ENCODE results near the gene TNFRSF13B. TPM values are rescaled to one million over a fixed set of nuclear protein-coding genes. Genes with fewer than 3 reads are reported as not detected.

TNFRSF13B gene
- total and polyA plus RNA-seq, 2 donors from 2014 or later, result 1.4 TPM; not detected in 1

DNA sequence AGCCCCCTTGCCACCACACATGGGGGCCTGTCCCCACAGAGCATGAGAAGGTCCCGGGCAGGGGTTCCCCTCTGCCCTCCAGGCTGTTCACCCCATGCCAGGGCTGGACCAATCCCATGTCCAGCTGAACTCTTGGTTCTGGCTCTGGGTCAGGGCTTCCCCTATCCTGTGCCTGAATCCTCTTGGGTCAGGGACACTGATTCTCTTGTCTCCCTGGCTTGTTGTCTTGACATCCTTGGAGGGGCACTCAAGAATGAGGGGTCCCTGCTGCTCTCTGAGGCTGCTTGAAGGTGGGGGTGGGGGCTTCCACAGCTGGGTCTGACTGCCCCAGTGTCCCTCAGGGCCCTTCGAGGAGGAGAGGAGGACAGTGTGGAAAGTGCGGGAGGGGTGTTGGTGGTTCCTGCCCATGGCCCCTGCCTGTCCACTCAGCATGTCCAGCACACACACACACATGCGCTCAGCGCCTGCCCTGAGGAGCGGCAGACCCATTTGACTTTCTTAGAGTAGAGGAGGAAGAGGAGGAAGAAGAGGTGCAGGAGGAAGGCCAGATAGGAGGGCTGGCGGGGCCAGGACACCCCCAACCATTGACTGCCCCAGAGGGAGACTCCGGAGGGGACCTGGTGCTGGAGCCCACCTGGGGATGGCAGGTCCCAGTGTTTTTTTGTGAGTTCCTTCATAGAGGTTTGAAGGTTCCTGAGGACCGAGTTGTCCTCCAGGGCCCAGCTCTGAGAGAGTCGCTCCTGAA is 47.0 kb downstream of the TNFRSF13B start:
- no peak overlapping the region for H3K27ac ChIP-seq (ENCODE audit: low read depth in 2 of 2, low read length in 2 of 2)
- peak in 2 of 5 donors; percentile 13 to 46 for DNase-seq
- no peak for FAIRE-seq
- H3K27me3 ChIP-seq (ENCODE audit: control insufficient read depth, insufficient read depth, low read length), result no peaks in the 10 kb centered on the region
- no peaks in the 10 kb centered on the region for H3K4me1 ChIP-seq (ENCODE audit: control insufficient read depth in 2 of 3, insufficient read depth in 2 of 3, low read depth in 1 of 3, low read length in 3 of 3)
- no peaks in the 10 kb centered on the region for H3K9me3 ChIP-seq (ENCODE audit: control insufficient read depth in 2 of 3, insufficient read depth in 1 of 3, low read length in 3 of 3)
- H3K36me3 ChIP-seq (ENCODE audit: control insufficient read depth in 2 of 3, insufficient read depth in 3 of 3, low read length in 3 of 3), result no peaks in the 10 kb centered on the region
- H3K4me3 ChIP-seq (ENCODE audit: low read length in 3 of 3), result no peak overlapping the region
- H3K9ac ChIP-seq (ENCODE audit: low read length in 3 of 3), result no peak overlapping the region
- TF ChIP-seq, protein P1, sequence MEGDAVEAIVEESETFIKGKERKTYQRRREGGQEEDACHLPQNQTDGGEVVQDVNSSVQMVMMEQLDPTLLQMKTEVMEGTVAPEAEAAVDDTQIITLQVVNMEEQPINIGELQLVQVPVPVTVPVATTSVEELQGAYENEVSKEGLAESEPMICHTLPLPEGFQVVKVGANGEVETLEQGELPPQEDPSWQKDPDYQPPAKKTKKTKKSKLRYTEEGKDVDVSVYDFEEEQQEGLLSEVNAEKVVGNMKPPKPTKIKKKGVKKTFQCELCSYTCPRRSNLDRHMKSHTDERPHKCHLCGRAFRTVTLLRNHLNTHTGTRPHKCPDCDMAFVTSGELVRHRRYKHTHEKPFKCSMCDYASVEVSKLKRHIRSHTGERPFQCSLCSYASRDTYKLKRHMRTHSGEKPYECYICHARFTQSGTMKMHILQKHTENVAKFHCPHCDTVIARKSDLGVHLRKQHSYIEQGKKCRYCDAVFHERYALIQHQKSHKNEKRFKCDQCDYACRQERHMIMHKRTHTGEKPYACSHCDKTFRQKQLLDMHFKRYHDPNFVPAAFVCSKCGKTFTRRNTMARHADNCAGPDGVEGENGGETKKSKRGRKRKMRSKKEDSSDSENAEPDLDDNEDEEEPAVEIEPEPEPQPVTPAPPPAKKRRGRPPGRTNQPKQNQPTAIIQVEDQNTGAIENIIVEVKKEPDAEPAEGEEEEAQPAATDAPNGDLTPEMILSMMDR (IDR thresholded peaks at IDR 0.05; ENCODE audit: borderline replicate concordance, extremely low read depth, insufficient read depth), result no peak
- intact Hi-C loops (cut with DNase I), result no loop called here

DNA sequence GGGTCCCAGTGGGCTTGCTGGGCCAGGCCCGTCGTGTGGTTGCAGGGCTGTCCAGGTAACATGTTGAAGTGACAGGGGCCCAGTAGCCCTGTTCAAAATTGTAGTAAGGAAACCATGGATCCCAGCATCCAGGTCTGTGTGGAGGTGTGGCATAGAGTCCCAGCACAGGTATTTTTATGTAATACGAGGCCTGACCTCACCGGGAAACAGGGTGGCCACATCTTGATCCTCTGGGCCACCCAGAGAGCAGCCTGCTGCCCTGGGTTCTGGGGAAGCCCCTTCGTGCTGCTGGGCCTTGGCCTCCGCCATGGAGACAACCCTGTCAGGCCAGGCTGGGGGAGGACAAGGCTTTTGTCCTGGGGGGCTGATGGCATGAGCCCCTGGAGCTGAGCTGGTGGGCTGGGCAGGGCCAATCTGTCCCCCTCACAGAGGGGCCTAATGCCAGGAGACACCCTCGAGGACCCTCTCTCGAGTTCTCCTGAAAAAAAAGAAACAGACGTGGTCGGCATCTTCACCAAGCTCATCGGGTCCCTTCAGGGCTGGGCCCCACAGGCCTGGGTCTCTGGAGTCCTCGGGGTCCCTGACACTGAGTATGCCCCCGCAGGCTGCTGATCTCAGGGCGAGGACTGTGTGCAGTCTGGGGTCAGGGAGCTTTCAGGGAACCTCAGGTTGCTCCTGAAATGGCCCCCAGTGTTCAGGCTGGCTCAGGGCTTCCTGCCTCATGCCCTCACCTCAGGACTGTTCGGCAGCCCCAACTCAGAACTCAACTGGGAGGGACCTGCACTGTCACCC is 47.8 kb downstream of the TNFRSF13B start:
- Histone ChIP-seq H3K27me3 (ENCODE audit: control insufficient read depth, insufficient read depth, low read length) (no peaks in the 10 kb centered on the region), H3K4me3 (ENCODE audit: low read length in 3 of 3) (no peak overlapping the region), H3K9me3 (ENCODE audit: control insufficient read depth in 2 of 3, insufficient read depth in 1 of 3, low read length in 3 of 3) (no peaks in the 10 kb centered on the region), H3K4me1 (ENCODE audit: control insufficient read depth in 2 of 3, insufficient read depth in 2 of 3, low read depth in 1 of 3, low read length in 3 of 3) (no peaks in the 10 kb centered on the region), H3K27ac (ENCODE audit: low read depth in 2 of 2, low read length in 2 of 2) (no peak overlapping the region), H3K9ac (ENCODE audit: low read length in 3 of 3) (no peak overlapping the region), H3K36me3 (ENCODE audit: control insufficient read depth in 2 of 3, insufficient read depth in 3 of 3, low read length in 3 of 3) (no peaks in the 10 kb centered on the region)
- intact Hi-C loops (cut with DNase I), result no loop called here
- TF ChIP-seq, protein P1 (IDR thresholded peaks at IDR 0.05; ENCODE audit: borderline replicate concordance, extremely low read depth, insufficient read depth), result no peak
- DNase-seq, result peak in 1 of 5 donors; percentile 20
- no peak for FAIRE-seq

DNA sequence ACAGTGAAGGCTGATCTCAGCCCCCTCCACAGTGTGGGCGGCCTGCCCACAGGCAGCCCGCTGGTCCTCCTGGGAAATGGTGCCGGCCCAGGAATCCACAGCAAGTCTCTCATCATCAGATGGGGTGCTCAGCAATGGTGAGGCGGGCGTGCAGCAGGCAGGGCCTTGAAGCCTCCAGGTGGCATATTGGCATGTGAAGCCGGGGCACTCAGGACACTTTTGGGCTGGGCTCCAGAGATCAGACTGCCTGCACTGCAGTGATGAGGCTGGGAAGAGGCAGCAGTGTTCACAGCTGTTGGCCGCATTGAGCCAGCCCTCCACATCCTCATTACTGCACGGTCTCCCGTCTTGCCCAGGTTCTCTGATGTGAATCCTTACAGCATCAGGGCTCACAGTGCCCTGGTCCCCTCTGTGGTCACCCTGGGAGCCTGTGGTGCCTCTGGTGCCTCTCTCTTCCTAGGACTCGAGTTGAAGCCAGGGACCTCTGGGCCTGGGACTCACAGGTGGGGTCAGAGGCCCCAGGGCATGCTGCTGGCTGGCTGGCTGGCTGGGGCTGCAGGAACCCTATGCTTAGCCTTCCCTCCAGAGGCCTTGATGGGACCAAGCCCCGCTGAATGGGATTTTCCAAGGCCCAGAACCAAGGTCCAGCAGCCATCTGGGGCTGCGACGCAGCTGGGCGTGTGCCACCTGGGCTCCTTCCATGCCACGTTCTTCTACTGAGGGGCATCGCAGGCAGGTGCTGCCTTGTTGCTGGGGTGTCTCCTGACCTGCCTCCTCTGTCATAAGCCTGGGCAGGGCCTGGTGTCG is 48.6 kb downstream of the TNFRSF13B start:
- no peak for FAIRE-seq
- intact Hi-C loops (cut with DNase I), result no loop called here
- peak in 2 of 5 donors; percentile 11 to 55 for DNase-seq

More for the DNA sequence above, 48.6 kb downstream of the TNFRSF13B start:
- Histone ChIP-seq H3K27me3 (ENCODE audit: control insufficient read depth, insufficient read depth, low read length) (no peaks in the 10 kb centered on the region), H3K4me1 (ENCODE audit: control insufficient read depth in 2 of 3, insufficient read depth in 2 of 3, low read depth in 1 of 3, low read length in 3 of 3) (no peaks in the 10 kb centered on the region), H3K9ac (ENCODE audit: low read length in 3 of 3) (no peak overlapping the region), H3K36me3 (ENCODE audit: control insufficient read depth in 2 of 3, insufficient read depth in 3 of 3, low read length in 3 of 3) (no peaks in the 10 kb centered on the region), H3K9me3 (ENCODE audit: control insufficient read depth in 2 of 3, insufficient read depth in 1 of 3, low read length in 3 of 3) (no peaks in the 10 kb centered on the region), H3K27ac (ENCODE audit: low read depth in 2 of 2, low read length in 2 of 2) (no peak overlapping the region), H3K4me3 (ENCODE audit: low read length in 3 of 3) (no peak overlapping the region)
- TF ChIP-seq, protein P1 (IDR thresholded peaks at IDR 0.05; ENCODE audit: borderline replicate concordance, extremely low read depth, insufficient read depth), result no peak
